HG02763 (cell line): ENCODE results near the gene TNS3.

Experiments
- ATAC-seq: cut with Tn5 transposase; IDR thresholded peaks from one replicate; pipeline ENCODE4 v1.9.1; 2021; ENCODE audit warnings: mild to moderate bottlenecking, moderate library complexity; ENCODE audit not compliant: unreplicated experiment

The TNS3 gene

GRCh38 chr7:47414342-47415317, 167.3 kb downstream of the TNS3 start:
- ATAC-seq = no peak

- ATAC-seq = no peak
These were observed 168.2 kb downstream of the TNS3 start for GRCh38 chr7:47413526-47414341.

- ATAC-seq = no peak
These were observed 170.0 kb downstream of the TNS3 start for GRCh38 chr7:47411901-47412300.

- no peak for ATAC-seq
These were observed 170.5 kb downstream of the TNS3 start for GRCh38 chr7:47411281-47411869.

GRCh38 chr7:47408675-47409074, 173.2 kb downstream of the TNS3 start:
- no peak for ATAC-seq

GRCh38 chr7:47407821-47408674, 173.9 kb downstream of the TNS3 start:
- no peak for ATAC-seq

- no peak for ATAC-seq
These were observed 174.8 kb downstream of the TNS3 start for GRCh38 chr7:47407136-47407535.

- no peak for ATAC-seq
These were observed 175.1 kb downstream of the TNS3 start for GRCh38 chr7:47406801-47407129.

- no peak for ATAC-seq
These were observed 175.8 kb downstream of the TNS3 start for GRCh38 chr7:47405921-47406800.

- ATAC-seq = no peak
These were observed 176.5 kb downstream of the TNS3 start for GRCh38 chr7:47405286-47405904.

- ATAC-seq = no peak
These were observed 177.9 kb downstream of the TNS3 start for GRCh38 chr7:47404010-47404409.

- no peak for ATAC-seq
These were observed 178.7 kb downstream of the TNS3 start for GRCh38 chr7:47402941-47403866.

- ATAC-seq = no peak
These were observed 180.0 kb downstream of the TNS3 start for GRCh38 chr7:47401611-47402570.

GRCh38 chr7:47400741-47401206, 181.1 kb downstream of the TNS3 start:
- no peak for ATAC-seq

GRCh38 chr7:47400001-47400400, 181.9 kb downstream of the TNS3 start:
- no peak for ATAC-seq

GRCh38 chr7:47394751-47395252, 187.1 kb downstream of the TNS3 start:
- ATAC-seq = no peak

GRCh38 chr7:47394216-47394615, 187.7 kb downstream of the TNS3 start:
- ATAC-seq = no peak
